GM21717 (cell line): ENCODE measurements around the gene REC114.
"Not testable (repeated sequence)": the region's sequence is repeated elsewhere in the genome, so short reads cannot be mapped to it uniquely, and the experiment has no call there.

Experiments
- ATAC-seq: cut with Tn5 transposase; IDR thresholded peaks from one replicate; pipeline ENCODE4 v1.9.1; 2021; ENCODE audit warnings: mild to moderate bottlenecking, moderate library complexity; ENCODE audit not compliant: unreplicated experiment

REC114 gene

GRCh38 chr15:73442968-73443367, at the start of gene REC114:
Gene REC114, plus strand, starts transcription at chr15:73443164. Its CDS starts 22 bp downstream, at chr15:73443186.
- ATAC-seq, result no peak

- no peak for ATAC-seq
Measured at GRCh38 chr15:73393336-73393735, 49.6 kb upstream of the REC114 start.

GRCh38 chr15:73394782-73395181, 48.2 kb upstream of the REC114 start:
- ATAC-seq, result no peak

- ATAC-seq, result no peak
Measured at GRCh38 chr15:73395671-73396070, 47.3 kb upstream of the REC114 start.

- no peak for ATAC-seq
Measured at GRCh38 chr15:73397461-73397860, 45.5 kb upstream of the REC114 start.

GRCh38 chr15:73398861-73399260, 44.1 kb upstream of the REC114 start:
- ATAC-seq, result no peak

GRCh38 chr15:73400222-73400621, 42.7 kb upstream of the REC114 start:
- ATAC-seq, result not testable (repeated sequence)

- no peak for ATAC-seq
Measured at GRCh38 chr15:73403171-73403570, 39.8 kb upstream of the REC114 start.

- no peak for ATAC-seq
Measured at GRCh38 chr15:73414876-73415275, 28.1 kb upstream of the REC114 start.

- no peak for ATAC-seq
Measured at GRCh38 chr15:73424506-73424905, 18.5 kb upstream of the REC114 start.

GRCh38 chr15:73425510-73425909, 17.5 kb upstream of the REC114 start:
- ATAC-seq, result no peak

- no peak for ATAC-seq
Measured at GRCh38 chr15:73426323-73426994, 16.5 kb upstream of the REC114 start.

- not testable (repeated sequence) for ATAC-seq
Measured at GRCh38 chr15:73431329-73431728, 11.6 kb upstream of the REC114 start.

GRCh38 chr15:73433873-73434272, 9.1 kb upstream of the REC114 start:
- no peak for ATAC-seq

GRCh38 chr15:73436613-73437012, 6.4 kb upstream of the REC114 start:
- ATAC-seq, result no peak

GRCh38 chr15:73437543-73438109, 5.3 kb upstream of the REC114 start:
- ATAC-seq, result no peak

GRCh38 chr15:73438651-73439050, 4.3 kb upstream of the REC114 start:
- ATAC-seq, result no peak

GRCh38 chr15:73440571-73440970, 2.4 kb upstream of the REC114 start:
- ATAC-seq, result no peak

- no peak for ATAC-seq
Measured at GRCh38 chr15:73442421-73442820, 543 bp upstream of the REC114 start.

GRCh38 chr15:73447471-73447870, 4.5 kb downstream of the REC114 start:
- ATAC-seq, result not testable (repeated sequence)

- ATAC-seq, result not testable (repeated sequence)
Measured at GRCh38 chr15:73448158-73448758, 5.3 kb downstream of the REC114 start.

- not testable (repeated sequence) for ATAC-seq
Measured at GRCh38 chr15:73449980-73450379, 7.0 kb downstream of the REC114 start.
